KOPT-K1 (cell line): ENCODE measurements around the gene EN2.

Experiments used
- H3K27ac ChIP-seq: fragments of 200-600 bp; sonication (generic); 2 replicates; pipeline ENCODE4 v1.5.1; 2016; ENCODE audit warnings: antibody characterized with exemption, mild to moderate bottlenecking, low read depth, low read length; ENCODE audit not compliant: poor library complexity, severe bottlenecking
- H3K36me3 ChIP-seq: fragments of 200-600 bp; sonication (generic); 2 replicates; pipeline ENCODE4 v1.5.1; 2017; ENCODE audit warnings: antibody characterized with exemption, mild to moderate bottlenecking, low read length, moderate library complexity; ENCODE audit not compliant: insufficient read depth
- H3K9me3 ChIP-seq: fragments of 200-600 bp; sonication (generic); 2 replicates; pipeline ENCODE4 v1.5.1; 2017; ENCODE audit warnings: antibody characterized with exemption, low read length, mild to moderate bottlenecking; ENCODE audit not compliant: insufficient read depth, poor library complexity, severe bottlenecking

The EN2 gene

DNA sequence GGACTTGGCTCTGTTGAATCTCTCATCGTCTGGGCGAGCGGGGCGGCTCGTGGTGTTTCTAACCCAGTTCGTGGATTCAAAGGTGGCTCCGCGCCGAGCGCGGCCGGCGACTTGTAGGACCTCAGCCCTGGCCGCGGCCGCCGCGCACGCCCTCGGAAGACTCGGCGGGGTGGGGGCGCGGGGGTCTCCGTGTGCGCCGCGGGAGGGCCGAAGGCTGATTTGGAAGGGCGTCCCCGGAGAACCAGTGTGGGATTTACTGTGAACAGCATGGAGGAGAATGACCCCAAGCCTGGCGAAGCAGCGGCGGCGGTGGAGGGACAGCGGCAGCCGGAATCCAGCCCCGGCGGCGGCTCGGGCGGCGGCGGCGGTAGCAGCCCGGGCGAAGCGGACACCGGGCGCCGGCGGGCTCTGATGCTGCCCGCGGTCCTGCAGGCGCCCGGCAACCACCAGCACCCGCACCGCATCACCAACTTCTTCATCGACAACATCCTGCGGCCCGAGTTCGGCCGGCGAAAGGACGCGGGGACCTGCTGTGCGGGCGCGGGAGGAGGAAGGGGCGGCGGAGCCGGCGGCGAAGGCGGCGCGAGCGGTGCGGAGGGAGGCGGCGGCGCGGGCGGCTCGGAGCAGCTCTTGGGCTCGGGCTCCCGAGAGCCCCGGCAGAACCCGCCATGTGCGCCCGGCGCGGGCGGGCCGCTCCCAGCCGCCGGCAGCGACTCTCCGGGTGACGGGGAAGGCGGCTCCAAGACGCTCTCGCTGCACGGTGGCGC lies at the start of gene EN2:
TSS of gene EN2 (plus strand) at position 19 of the 767 bp plus-strand sequence. CDS start at position 268, 249 bp downstream.
- Histone ChIP-seq H3K27ac (no peak within 1 kb of the TSS), H3K36me3 (no peaks in the 10 kb centered on the region), H3K9me3 (peaks cover 63% of the 10 kb centered on the region)

- H3K27ac ChIP-seq, result no peak overlapping the region
- no peaks in the 10 kb centered on the region for H3K36me3 ChIP-seq
- no peaks in the 10 kb centered on the region for H3K9me3 ChIP-seq
Observed at GRCh38 chr7:155408651-155409586, 49.0 kb upstream of the EN2 start.

DNA sequence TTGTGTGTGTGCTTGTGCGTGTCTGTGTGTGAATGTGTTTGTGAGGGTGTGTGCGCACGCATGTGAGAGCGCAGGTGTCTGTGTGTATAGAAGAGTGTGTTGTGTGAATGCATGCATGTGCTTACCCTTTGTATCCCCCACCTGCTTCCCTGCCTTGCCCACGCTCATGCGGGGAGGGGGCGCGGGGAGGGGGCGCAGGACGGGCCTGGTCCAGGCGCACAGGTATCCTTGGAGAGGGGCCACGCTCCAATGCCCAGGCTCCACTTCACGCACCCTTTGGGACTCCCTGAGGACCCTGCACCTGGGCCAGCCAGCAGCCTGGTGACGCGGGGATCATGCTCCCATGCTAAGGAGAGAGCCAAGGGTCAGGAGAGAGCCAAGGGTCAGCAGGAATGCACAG lies 47.9 kb upstream of the EN2 start:
- no peaks in the 10 kb centered on the region for H3K36me3 ChIP-seq

DNA sequence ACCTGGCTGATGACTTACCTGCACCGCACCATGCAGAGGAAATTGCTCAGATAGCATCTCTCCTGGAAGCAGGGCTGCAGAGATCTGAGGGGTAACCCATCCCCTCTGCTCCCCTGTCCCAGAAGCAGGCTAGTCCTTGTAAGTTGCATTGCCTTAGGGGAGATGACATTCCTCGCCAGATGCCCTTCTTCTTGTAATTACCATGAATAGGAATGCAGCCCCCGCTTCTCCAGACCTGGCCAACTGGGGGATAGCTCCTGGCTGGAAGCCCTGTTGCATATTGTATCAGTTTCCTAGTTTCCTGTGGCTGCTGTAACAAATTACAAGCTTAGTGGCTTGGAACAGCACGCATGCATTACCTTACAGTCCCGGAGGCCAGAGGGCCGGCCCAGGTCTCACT lies 47.5 kb upstream of the EN2 start:
- H3K27ac ChIP-seq, result no peak overlapping the region
- H3K36me3 ChIP-seq, result no peaks in the 10 kb centered on the region
- no peaks in the 10 kb centered on the region for H3K9me3 ChIP-seq

More for the DNA sequence above, 47.9 kb upstream of the EN2 start:
- no peaks in the 10 kb centered on the region for H3K9me3 ChIP-seq
- no peak overlapping the region for H3K27ac ChIP-seq

DNA sequence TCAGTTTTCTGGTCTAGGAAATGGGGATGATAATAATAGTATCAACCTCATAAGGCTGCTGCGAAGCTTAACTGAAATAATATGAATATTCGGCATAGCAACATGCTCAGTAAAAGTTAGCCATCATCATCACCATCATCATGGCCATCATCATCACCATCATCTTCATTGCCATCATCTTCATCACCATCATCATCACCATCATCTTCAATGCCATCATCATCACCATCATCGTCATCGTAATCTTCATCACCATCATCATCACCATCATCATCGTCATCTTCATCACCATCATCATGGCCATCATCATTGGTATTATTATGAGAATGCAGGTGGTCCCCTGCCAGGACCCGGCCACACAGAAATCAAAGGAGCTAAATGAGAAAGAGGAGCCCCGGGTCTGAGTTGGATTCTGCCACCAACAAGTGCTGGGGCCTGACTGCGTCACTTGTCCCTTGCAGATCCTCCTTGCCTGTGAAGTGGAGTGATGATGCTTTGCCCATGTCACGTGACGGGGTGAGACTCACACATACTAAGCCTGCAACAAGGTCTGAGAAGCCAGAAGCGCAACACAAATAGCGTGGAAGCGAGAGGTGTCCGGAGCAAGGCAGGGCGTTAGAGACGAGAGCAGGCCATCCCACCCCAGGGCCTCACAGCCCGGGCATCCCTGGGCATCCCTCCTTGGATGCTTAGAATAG lies 46.1 kb upstream of the EN2 start:
- Histone ChIP-seq H3K27ac (no peak overlapping the region), H3K9me3 (no peaks in the 10 kb centered on the region), H3K36me3 (no peaks in the 10 kb centered on the region)

DNA sequence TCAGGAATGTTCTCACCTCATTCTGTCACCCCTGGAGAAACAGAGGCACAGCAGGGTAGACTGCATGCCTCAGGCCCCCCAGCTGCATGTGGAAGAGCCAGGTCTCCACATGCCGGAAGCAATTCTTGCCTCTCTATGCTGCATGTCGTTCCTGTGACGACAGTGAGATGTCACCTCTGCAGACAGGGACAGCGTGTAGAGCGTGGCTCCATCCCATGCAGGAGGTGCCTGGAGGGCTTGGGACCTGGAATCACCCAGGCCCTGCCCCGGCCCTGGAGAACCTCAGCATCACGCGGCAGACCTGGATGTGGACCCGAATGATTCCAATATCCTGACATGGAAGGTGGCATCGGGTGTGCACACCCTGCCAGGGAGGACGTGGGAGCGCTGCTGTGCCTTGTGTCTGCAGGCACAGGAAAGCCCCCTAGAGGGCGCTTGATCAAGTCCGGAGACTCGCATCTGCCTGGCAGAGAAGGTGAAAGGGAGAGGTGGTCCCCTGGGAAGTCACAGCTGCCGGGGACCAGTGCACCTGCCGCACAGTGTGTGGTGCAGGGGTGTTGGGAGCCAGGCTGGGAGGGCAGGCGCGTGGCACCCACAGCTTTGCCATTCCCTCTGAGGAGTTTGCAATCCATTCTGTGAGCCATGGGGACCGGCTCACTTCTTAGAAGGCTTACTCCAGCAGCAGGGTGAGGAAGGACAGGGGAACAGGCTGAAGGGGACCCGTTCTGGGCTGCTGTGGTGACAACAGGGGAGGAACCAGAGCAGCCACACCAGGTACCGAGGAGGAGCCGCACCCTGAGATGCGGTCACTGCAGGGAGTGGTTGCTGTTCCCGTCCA lies 45.3 kb upstream of the EN2 start:
- Histone ChIP-seq H3K27ac (no peak overlapping the region), H3K9me3 (no peaks in the 10 kb centered on the region), H3K36me3 (no peaks in the 10 kb centered on the region)

DNA sequence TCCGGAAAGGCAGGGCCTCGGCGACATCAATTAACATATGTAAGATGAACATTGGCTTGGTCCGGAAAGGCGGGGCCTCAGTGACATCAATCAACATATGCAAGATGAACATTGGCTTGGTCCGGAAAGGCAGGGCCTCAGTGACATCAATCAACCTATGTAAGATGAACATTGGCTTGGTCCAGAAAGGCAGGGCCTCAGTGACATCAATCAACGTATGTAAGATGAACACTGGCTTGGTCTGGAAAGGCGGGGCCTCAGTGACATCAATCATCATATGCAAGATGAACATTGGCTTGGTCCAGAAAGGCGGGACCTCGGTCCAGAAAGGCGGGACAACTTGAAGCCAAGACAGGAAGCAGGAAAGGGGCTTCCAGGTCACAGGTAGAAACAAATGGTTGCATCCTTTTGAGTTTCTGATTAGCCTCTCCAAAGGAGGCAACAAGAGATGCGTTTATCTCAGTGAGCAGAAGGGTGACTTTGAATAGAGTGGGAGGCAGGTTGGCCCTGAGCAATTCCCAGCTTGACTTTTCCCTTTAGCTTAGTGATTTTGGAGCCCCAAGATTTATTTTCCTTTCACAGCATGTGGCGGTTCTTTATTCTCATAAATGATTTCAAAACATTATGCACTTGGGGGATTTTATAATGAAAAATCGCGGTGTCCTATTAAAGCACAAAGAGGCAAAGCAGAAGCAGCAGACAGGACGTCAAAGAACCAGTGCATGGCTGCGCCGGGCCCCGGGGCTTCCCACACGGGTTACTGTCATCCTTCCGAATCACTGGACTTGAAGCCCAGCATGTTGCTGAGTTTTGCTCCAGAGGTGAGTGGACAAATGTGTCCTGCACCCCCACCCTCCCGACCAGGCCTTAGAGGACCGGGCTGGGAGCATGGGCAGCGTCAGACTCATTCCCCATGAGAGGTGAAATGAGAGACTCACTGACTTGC lies 43.1 kb upstream of the EN2 start:
- Histone ChIP-seq H3K27ac (no peak overlapping the region), H3K9me3 (no peaks in the 10 kb centered on the region), H3K36me3 (no peaks in the 10 kb centered on the region)

DNA sequence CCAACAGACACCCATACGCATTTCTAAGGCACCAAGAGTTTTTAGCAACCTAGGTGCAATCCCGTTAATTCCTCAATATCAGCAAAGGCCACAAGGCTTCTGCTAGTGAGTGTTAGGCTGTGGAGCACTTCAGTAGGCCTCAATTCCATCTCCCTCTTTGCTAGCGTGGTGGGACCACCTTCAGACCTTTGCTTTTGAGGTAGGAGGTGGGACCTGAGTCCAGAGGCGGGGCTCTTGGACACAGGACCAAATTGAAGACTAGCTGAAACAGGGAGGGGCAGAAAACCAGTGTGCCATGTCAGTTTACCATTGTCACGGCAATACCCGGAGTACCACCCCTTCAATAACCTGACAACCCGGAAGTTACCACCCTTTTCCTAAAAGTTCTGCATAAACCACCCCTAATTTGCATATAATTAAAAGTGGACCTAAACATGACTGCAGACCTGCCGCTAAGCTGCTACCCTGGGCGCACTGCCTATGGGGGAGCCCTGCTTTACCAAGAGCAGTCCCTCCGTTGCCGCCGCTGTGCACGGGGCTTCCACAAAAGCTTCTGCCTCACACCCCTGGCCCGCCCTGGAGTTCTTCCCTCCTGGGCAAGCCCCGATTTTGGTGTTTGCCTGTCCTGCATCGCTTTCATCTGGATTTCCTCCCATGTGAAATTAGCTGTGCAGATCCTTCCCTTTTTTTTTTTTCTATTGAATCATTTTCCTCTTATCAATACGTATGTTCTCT lies 41.1 kb upstream of the EN2 start:
- H3K9me3 ChIP-seq, result no peaks in the 10 kb centered on the region
- no peaks in the 10 kb centered on the region for H3K36me3 ChIP-seq
- H3K27ac ChIP-seq, result no peak overlapping the region

DNA sequence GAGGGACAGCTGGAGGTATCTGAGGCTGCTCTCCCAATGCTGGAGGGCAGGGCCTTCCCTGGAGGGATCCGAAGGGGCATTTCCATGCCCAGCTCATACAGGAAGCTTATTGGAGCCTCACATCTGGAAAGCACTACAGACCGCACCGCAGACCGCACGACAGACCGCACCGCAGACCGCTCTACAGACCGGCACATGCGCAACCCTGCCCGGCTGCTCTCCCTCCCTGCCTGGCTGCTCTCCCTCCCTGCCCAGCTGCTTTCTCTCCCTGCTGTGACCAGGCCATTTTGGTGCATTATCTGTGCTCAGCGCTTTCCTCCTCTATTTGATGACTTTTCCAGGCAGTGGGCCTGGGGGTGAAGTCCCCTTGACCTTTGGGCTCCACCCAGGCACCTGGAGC lies 39.6 kb upstream of the EN2 start:
- H3K27ac ChIP-seq, result no peak overlapping the region
- no peaks in the 10 kb centered on the region for H3K36me3 ChIP-seq
- no peaks in the 10 kb centered on the region for H3K9me3 ChIP-seq

DNA sequence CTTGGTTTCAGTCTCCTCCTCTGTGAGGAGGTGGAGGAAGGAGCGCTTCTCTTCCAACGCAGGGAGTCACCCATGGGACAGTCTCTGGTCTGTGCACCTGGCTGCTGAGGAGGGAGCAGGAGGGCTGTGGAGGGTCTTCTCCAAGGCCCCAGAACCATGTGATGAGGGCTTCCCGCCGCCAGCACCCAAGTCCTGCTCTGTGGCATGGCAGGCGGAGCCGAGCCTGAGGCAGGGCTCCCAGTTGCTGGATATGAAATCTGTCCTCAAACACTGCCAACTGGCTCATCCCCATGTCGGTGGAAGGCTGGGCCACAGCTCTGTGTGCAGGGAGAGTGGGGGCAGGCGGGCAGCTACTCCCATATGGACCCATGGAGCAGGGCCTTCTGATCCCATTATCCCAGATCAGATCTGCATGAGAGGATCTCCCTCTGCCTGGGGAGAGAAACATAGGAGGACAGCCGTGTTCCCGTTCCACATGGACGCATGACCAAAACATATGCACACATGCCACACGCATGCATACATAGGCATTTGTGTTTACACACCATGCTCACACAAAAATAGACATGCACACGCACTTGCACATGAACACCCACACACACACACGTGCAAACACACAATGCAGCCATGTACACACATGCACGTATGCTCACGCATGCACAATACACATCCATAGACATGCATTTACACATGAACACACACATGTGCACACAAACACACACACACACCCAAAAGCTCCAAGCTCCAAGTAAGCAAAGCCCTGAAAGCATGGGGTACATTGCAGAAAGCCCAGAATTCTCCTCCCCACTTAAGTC lies 38.8 kb upstream of the EN2 start:
- no peaks in the 10 kb centered on the region for H3K36me3 ChIP-seq

DNA sequence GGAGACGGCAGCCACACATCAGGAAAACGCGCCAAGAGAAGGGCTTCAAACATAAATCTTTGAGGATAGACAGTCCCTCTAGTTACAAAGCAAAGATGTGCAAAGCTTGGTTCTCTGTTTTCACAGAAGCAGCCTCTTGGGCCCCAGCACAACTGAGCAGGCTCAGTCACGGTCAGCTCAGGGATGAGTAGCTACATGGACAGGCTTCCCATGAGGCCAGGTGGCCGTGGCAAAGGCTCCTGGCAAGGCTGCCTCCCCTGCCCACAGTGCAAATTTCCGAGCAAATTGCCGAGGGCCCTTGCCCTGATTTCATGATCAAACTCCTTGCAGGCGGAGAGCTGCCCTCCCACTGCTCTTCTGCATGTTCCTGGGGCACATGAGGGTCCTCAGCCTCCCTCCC lies 37.8 kb upstream of the EN2 start:
- Histone ChIP-seq H3K36me3 (no peaks in the 10 kb centered on the region), H3K27ac (no peak overlapping the region), H3K9me3 (no peaks in the 10 kb centered on the region)

More for the DNA sequence above, 38.8 kb upstream of the EN2 start:
- Histone ChIP-seq H3K27ac (no peak overlapping the region), H3K9me3 (no peaks in the 10 kb centered on the region)

GRCh38 chr7:155422151-155422550 lies 35.8 kb upstream of the EN2 start:
- Histone ChIP-seq H3K27ac (no peak overlapping the region), H3K36me3 (no peaks in the 10 kb centered on the region), H3K9me3 (no peaks in the 10 kb centered on the region)
